HG02840 (cell line): ENCODE data around the gene SLC7A14.
"Not testable (repeated sequence)": the region's sequence is repeated elsewhere in the genome, so short reads cannot be mapped to it uniquely, and the experiment has no call there.

ENCODE experiments used
- ATAC-seq: cut with Tn5 transposase; IDR thresholded peaks from one replicate; pipeline ENCODE4 v1.9.1; 2021; ENCODE audit warnings: mild to moderate bottlenecking, moderate library complexity, moderate number of reproducible peaks; ENCODE audit not compliant: unreplicated experiment, low FRiP score

Gene SLC7A14

DNA sequence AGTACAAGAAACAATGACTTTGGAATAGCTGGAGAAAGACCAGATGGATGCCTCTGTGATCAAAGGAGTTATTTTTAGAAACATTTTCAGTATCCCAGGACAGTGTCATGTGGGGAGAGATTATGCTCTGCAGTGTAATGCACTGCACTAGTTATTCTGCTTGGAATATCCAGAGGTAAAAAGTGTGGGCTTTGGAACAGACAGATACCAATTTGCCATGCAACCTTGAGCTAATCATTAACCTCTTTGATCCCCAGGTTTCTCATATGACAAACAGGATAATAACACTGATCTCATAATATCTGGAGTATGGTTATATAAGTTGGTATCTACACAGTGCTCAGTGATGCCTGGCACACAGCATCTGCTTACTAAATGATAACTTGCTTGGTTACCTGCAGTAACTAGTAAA is 12.2 kb upstream of the SLC7A14 start:
- ATAC-seq = no peak

DNA sequence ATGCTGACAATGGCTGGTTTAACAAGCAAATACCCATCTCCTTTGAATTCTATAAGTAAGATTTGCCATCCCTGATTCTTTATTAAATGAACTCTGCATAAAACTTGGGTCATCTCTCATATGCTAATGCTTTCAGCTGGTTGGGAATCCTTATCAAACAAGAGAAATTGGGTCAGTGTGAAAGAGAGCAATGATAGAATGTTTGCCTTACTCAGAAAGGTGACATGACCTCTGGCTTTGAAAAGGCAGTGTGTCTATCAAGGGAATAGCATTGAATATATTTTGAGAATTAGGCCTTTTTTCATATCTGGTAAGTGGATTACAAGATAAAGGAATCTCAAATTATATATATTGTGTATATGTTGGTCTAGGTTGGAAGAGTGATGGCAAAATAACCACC is 8.7 kb upstream of the SLC7A14 start:
- no peak for ATAC-seq

DNA sequence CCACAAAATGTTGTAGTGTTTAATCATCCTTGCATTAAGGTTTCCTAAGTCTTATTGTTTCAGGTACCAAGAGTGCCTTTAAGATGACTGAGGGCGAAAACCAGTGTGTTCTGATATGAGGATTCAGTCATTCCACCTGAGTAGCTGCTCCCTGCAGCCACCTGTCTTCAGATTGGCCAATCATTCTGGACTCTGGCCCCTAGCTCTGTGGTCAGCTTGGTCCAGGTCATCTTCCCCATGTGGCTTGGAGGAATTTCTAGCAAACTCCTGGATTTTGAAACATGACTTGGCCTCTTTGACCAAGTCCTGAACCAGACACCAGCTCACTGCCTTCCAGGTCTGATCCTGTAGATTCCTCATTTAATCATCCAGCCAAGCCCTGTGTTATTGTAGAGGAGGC is 7.8 kb upstream of the SLC7A14 start:
- no peak for ATAC-seq

DNA sequence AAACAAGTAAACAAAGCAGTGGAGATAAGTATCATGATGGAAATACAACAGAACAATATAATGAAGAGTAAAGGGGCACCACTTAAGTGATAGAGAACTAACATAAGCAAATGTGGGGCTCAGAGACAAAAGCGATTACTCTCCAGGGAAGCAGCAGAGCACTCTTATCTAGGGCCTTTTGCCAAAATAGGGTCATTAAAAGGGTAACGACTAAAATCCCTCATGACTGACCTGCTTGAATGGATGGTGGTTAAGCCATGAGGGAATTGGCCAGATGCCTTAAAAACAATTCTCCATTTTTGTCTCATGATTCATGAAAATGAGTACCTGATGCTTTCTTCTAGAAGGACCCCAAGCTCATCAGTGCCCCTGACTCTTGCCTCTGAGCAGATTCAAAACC is 3.2 kb upstream of the SLC7A14 start:
- no peak for ATAC-seq

DNA sequence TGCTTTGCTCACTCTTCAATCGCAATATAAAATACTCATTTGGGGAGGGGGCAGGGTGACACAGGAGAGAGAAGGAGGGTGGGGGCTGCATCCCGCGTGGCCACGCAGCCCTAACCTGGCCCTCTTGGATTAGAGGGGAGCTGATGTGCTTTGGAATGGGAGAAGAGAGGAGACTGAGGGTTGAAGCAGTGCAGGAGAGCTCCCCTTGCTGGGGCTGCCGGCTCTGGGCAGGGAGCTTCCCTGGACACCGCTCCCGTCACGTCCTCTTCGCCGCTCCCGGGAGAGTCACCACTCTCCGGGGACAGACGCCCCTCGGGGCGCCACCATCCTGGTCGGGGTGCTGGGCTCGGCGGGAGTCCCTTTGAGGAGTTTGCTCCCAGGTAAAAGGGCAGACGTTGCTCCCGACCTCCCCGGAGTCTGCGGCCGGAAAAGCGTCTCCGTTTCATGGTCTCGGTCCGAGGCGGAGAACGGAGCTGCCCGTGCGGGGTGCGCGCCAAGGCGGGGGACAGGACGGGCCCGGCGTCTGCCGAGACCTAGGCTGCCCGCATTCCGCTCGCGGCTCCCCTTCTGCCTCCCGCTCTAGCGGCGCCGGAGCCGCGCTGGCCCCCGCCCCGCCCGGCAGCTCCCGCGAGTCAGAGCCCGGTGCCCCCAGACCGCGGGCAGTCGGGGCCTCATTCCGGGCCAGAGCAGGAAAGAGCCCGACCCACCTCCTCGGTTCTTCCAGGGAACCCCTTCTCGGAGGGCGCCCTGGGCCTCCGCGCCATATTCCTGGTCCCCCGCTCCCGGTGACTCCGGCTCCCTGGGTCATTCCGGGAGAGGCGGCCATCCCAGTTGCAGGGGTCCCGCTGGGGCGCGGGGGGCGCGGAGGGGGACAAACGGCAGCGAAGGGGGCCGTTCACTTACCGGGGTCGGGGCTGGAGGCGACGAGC is 603 bp downstream of the SLC7A14 start:
- no peak for ATAC-seq

DNA sequence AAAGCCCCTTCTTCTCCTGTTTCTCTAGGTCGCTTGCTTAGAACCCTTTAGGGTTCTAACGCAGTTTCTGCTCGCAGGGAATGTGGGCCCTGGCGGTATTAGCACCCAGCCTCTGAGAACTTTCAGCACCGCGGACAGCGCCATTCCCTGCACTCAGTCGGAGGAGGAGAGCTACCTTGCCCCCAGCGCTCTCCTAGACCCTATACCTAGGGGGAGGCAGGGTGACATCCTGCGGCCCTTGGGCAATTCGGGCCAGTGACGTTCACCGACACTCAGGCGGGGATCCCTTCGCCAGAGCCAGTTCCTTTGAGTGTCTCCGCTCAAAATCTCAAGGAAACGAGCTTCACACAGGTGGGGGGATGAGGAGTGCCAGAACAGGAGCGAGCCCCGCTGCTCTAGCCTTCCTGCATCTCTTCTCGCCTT is 1.3 kb downstream of the SLC7A14 start:
- ATAC-seq = no peak

DNA sequence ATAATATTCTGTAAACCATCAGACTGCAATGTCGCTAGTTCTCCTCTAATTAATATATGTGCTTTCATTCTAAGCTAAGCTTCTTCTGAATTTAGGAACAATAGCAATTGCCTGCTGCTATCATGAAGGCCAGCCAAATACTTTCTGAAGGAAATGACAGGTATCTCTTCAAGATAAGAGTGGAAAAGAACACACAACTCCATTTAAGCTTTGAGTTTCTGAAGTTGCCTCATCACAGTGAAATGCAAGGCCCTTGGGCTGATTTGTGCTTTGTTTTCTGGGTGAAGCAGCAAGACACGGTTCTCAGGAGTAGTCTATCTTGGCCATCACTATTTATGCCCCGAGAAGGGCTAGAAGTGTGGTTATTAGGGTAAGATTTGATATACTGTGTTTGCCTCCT is 6.2 kb downstream of the SLC7A14 start:
- no peak for ATAC-seq

DNA sequence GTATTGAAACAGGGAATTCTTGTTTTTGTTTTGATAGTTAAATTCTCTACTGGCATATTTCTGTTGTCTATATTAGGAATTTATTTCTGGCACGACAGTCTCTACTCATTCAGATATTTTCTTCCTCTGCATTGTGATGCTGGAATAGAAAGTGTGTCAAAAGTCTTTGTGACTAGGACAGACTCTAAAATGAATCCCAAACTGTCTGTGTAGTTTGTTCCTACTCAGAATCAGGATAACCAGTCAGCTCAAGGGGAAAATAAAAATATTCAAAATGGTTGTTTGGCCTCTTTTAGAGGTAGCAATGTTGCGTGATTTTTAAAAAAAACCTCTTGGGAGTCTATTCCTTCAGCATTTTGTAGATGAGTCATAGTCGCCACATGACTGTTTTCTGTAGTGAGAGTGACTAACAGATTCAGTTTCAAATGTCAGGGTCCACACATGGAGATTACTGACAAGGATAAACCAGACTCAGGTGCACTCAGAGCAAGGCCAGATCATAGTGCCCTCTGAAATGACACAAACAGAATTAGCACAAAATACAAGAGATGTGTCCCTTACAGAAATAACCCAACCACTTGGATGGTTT is 13.1 kb downstream of the SLC7A14 start:
- ATAC-seq = peak; percentile 96

DNA sequence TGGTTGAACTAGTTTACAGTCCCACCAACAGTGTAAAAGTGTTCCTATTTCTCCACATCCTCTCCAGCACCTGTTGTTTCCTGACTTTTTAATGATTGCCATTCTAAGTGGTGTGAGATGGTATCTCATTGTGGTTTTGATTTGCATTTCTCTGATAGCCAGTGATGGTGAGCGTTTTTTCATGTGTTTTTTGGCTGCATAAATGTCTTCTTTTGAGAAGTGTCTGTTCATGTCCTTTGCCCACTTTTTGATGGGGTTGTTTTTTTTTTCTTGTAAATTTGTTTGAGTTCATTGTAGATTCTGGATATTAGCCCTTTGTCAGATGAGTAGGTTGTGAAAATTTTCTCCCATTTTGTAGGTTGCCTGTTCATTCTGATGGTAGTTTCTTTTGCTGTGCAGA is 18.3 kb downstream of the SLC7A14 start:
- not testable (repeated sequence) for ATAC-seq

DNA sequence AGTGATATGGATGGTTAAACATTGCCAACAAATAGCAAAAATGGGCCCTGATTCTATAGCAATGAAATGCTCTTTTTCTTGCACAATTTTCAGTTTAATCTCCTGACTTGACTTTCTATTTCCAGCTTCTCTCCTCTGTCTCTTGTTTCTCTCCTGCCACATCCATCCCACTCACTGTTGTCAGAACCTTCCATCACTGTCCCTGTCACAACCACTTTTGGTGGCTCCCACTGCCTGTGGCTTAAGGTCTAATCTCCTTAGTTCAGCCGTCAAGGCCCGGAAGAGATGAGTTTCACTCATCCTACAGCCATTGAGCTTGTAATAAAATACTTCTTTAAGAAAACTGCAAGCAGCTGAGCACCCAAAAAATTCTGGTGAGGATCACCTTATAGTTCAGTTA is 19.5 kb downstream of the SLC7A14 start:
- no peak for ATAC-seq

DNA sequence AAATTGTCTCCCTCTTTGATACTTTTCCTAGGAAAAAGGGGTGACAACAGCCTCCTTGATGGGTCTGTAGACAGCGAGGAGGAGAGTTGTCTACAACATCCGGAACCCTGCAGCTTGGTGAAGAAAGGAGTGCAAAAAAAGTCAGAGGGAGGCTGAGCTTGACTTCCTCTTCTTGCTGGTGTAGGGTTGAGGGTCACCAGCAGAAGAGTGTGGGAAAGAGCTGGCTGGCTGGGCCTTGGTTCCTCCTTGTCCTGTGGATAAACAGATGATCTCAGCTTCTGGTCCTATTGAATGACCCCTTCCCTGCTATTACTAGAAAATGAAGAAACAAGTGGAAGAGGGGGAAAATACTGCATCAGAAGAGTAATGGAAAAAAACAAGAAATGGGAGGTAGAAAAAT is 20.4 kb downstream of the SLC7A14 start:
- ATAC-seq = no peak

DNA sequence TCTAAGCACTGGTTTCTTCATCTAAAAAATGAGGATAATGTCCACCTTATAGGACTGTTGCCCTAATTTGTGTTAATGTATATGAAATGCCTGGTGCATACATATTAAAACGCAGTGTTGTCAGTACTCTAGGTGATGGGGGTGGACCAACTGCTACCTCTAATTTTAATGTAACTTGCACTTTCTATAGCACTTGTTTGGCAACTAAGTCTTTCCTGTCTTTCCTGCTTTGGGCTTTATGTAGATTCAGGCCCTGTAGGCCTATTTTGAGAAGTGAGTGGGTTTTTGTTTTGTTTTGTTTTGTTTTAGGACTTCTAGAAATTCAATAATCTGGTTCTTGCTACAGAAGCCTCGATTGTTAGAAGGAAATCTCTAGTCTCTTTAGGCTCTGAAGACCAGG is 21.2 kb downstream of the SLC7A14 start:
- no peak for ATAC-seq

DNA sequence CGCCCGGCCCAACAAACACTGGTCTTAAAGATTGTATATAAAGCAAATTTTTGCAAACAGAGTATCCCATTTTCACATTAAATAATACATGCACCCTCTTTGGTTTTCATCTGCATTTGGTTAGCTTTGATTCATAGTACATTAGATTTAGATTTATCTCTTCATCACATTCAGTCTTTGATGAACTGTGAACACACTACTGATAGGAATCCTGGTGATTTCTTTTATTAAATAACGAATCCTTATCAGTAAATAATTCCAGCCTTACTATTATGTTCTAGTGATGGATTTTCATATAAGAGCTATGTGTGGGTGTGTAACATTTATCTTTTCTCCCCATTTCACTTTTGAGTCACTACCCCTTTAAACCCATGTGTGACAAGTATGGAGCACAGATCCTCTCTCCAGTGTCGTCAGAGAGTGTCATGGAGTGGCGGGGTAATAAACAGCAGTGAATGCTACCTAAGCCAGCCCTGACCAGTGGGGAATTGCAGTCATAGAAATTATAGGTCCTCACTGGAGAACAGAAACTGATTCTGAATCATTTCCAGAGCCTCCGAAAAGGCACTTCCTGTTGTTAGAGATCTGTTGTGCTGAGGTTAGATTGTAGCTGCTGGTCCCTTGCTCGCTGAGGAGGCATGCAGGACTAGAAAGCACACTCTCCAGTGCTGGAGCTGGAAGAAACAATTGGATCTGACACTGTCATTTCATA is 22.0 kb downstream of the SLC7A14 start:
- ATAC-seq = peak; percentile 62

DNA sequence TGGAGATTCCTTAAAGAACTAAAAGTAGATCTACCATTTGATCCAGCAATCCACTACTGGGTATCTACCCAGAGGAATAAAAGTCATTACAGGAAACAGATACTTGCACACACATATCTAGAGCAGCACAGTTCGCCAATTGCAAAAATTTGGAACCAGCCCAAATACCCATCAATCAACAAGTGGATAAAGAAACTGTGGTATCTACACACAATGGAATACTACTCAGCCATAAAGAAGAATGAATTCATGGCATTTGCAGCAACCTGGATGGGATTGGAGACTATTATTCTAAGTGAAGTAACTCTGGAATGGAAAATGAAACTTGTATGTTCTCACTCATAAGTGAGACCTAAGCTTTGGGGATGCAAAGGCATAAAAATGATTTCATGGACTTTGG is 23.8 kb downstream of the SLC7A14 start:
- no peak for ATAC-seq

DNA sequence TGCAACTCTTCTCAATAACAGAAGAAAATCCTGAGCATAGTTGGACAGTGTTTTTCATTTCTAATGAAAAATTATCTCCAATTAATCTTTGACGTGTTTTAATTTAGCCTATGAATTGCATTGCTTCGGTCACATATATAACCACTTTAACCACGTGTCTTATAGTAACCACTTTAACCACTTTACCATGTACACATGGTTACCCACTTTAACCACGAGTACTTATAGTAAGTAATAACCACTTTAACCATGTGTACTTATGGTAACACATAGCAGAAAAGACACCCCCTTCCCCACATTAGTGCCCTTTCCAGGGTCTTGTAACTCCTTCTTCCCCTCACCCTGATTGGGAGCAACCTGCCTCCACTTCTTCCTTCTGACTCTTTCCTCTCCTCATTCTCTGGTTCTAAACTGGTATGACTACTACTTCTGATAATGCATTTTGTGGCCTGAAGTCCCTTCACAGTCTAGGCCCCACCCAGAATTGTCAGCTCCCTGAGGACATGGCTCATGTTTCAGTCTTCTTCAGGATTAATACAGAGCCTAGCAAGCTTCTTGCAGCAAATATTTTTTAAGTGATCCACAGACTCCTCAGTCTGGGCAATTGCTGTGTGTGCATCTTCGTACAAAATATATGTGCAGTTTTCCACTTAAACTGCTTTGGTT is 25.0 kb downstream of the SLC7A14 start:
- ATAC-seq = no peak

DNA sequence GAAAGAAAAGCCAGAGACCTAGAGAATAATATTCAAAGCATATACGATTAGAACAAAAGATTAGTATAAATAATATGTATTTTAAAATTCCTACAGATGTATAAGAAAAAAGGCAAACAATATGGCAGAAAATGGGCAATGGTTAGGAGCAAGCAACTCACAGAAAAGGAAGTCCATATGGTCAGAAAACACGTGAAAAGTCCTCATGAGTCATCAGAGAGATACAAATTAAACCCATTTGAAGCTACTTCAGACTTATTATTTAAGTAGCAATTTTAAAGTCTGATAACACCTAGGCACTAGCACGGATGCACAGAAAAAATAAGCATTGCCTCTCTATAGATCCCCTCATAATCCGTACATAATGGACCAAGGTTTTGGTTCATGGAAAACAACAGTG is 25.6 kb downstream of the SLC7A14 start:
- ATAC-seq = no peak

DNA sequence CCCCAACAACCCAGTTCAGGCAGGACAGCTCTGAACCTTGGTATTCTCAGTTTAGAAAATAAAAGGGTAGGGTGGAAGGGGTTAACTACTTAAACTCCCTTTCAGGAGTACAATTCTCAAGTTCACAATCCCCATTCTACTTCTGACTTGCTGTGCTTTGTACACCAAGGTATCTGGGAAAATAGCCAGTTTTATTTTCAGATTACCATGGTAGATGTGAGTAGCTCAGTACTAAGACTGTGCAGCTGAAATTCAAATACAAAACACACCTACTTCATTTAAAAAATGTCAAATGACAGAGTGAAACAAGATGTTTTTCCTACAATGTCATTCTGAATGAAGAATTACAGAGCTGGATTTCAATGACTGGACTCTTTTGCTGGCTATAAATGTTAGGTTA is 27.4 kb downstream of the SLC7A14 start:
- no peak for ATAC-seq

DNA sequence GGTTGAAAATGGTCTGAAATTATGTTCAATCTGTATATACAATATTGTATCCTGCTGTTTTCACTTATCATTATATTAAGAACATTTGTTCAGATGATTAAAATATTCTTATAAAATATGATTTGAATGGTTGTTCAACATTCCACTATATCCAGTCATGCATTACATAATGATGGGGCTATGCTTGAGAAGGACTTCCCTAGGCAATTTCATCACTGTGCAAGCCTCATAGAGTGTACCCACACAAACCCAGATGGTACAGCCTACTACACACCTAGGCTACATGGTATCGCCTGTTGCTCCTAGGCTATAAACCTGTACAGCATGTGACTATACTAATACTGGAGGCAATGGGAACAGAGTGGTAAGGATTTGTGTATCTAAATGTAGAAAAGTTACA is 30.5 kb downstream of the SLC7A14 start:
- no peak for ATAC-seq

DNA sequence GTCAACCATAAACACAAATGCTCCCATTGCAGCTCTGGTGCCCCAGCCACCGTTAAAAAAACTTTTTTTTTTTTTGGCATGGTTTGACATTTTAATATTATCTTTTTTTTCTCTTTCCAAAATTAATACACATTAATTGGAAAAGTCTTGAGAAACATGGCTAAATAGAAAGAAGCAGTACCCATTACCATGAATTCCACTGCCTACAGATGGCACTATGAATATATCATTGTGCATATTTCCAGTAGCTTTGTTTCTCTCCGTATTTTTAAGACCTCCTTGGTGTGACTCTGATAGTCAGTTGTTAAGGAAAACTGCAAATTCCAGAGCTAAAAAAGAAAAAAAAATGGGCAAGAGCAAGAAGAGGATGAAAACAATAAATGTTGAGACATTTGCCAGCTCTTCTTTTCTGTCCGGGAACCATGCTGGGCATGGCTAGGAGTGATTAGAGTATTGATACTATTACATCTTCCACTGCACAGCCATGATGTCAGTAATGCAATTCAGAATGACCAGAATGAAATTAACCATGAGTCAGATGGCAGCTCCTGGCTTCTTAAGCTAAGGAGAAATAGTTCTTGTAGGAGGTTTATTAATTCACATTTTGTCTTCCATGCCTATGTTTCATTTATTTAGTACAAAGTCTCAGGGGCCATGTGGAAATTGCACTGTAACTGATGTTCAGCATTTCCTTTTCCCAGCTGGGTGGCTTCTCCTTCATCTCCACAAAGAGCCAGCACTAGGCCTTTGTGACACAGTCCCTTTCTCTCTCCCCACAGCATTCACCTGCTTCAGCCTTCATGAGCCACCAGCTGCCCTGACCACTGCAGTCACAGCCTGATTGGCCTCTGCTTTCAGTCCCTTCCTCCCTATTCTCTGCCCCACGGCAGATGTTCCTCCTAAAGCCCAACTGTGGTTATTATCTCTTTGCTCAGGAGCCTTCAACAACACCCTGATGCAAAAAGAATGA is 31.8 kb downstream of the SLC7A14 start:
- ATAC-seq = no peak

DNA sequence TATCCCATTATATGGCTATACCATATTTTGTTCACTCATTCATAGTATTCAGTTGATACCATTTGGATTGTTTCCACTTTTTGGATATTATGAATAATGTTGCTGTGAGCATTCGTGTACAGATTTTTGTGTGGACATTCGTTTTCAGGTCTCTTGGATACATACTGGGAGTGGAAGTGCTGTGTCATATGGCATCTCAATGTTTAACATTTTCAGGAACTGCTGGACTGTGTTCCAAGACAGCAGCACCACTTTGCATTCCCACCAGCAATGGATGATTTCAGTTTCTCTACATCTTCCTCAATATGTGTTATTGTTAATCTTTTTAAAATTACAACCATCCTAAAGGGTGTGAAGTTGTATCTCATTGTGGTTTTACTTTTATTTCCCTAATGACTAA is 34.6 kb downstream of the SLC7A14 start:
- ATAC-seq = no peak
